GM06990 (cell line): ENCODE measurements around the gene MTA2.
A peak's percentile ranks its signal among the peaks of the same experiment; 100 is the strongest.

Source experiments
- DNase-seq: peaks from one replicate; pipeline ENCODE4 v3.0.0-alpha.2; 2011; ENCODE audit not compliant: insufficient read length; ENCODE audit errors: extremely low read depth
- H3K27me3 ChIP-seq: replicated peaks from 2 replicates; pipeline ENCODE4 v1.6.0; 2011; ENCODE audit warnings: low read length; ENCODE audit not compliant: control insufficient read depth, insufficient read depth
- H3K36me3 ChIP-seq: 2 replicates; pipeline ENCODE4 v1.5.1; 2011; ENCODE audit warnings: low read length; ENCODE audit not compliant: control insufficient read depth, insufficient read depth
- H3K4me3 ChIP-seq: replicated peaks from 2 replicates; pipeline ENCODE4 v1.5.1; 2011; ENCODE audit warnings: low read depth, mild to moderate bottlenecking, control low read depth, low read length
- CTCF ChIP-seq: IDR thresholded peaks from 2 replicates; pipeline ENCODE4 v1.5.1; 2011; ENCODE audit warnings: low read length, control low read depth, mild to moderate bottlenecking, inconsistent platforms; ENCODE audit not compliant: insufficient read depth, poor library complexity, severe bottlenecking

Gene MTA2

GRCh38 chr11:62579252-62579651 lies 22.4 kb downstream of the MTA2 start:
- Histone ChIP-seq H3K4me3 (no peak overlapping the region), H3K36me3 (peaks cover 19% of the 10 kb centered on the region), H3K27me3 (no peaks in the 10 kb centered on the region)
- DNase-seq: no peak
- no peak for TF ChIP-seq CTCF

GRCh38 chr11:62578541-62578940 lies 23.1 kb downstream of the MTA2 start:
- no peak for DNase-seq
- H3K27me3 ChIP-seq: no peaks in the 10 kb centered on the region
- H3K4me3 ChIP-seq: no peak overlapping the region
- H3K36me3 ChIP-seq: peaks cover 17% of the 10 kb centered on the region
- TF ChIP-seq CTCF: no peak

- Histone ChIP-seq H3K27me3 (no peaks in the 10 kb centered on the region), H3K4me3 (no peak overlapping the region), H3K36me3 (peaks cover 15% of the 10 kb centered on the region)
- TF ChIP-seq CTCF: no peak
- no peak for DNase-seq
Observed at GRCh38 chr11:62577046-62577714, 24.5 kb downstream of the MTA2 start.

- no peak for TF ChIP-seq CTCF
- no peak for DNase-seq
- Histone ChIP-seq H3K36me3 (peaks cover 19% of the 10 kb centered on the region), H3K27me3 (no peaks in the 10 kb centered on the region), H3K4me3 (no peak overlapping the region)
Observed at GRCh38 chr11:62575837-62576236, 25.8 kb downstream of the MTA2 start.

- no peak for TF ChIP-seq CTCF
- DNase-seq: no peak
- H3K4me3 ChIP-seq: peak overlapping the region; percentile 71
- no peaks in the 10 kb centered on the region for H3K27me3 ChIP-seq
- H3K36me3 ChIP-seq: peaks cover 25% of the 10 kb centered on the region
Observed at GRCh38 chr11:62575156-62575555, 26.5 kb downstream of the MTA2 start.
